Right renal cortex interstitium (tissue), 3 donors: ENCODE data around the gene NELL1. TPM values are rescaled to one million over a fixed set of nuclear protein-coding genes. Genes with fewer than 3 reads are reported as not detected.
"Not testable (repeated sequence)": the region's sequence is repeated elsewhere in the genome, so short reads cannot be mapped to it uniquely, and the experiment has no call there.

Experiments used
- DNase-seq, 3 donors: peaks; one replicate each; pipeline ENCODE4 v3.0.0-alpha.2; 2013; ENCODE audit warnings: low read depth in 3 of 3, low spot score in 2 of 3
- polyA plus RNA-seq, 3 donors: library from polyadenylated mRNA; unstranded; fragments of 120-200 nt; gene quantifications; one replicate each; pipeline ENCODE4 v1.2.1, GENCODE V29; 2013; ENCODE audit not compliant: insufficient read length in 3 of 3

Gene NELL1
- polyA plus RNA-seq, 3 donors = 2.8 to 3.8 (median 3.6) TPM

DNA sequence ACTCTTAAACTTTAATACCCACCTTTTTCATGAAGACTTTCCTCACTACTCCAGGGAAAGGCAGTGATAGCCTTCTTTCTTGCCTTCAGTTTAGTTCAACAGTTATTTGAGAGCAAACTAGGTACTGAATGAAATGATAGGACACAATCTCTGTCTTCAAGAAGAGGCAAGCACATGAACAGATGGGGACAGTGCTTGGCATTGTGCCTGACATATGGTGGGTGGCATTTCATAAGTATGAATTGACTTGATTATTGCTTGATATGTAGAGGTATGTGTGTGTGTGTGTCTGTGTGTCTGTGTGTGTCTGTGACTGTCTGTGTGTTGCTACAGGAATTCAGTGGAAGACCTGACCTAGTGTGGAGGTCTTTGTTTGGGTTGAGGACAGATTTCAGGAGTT is 504.1 kb downstream of the NELL1 start:
- DNase-seq = no peak

DNA sequence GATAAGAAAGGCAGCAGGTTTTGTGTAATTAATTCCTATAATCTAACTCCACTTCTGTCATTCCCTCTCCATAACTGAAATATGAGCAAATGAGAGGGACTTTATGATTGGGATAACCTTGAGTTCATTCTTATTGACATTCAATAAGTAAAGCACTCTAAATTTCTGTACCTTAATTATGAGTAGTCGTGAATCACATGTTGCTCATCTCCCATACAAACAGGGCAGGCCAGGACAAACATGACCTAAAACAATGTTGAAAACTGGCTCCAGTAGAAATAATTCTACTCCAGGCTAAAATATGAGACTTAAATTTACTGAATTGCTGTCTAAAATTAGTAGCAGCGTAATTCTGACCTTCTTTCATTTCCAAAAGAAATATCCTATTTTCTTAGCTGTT is 505.4 kb downstream of the NELL1 start:
- DNase-seq = no peak

DNA sequence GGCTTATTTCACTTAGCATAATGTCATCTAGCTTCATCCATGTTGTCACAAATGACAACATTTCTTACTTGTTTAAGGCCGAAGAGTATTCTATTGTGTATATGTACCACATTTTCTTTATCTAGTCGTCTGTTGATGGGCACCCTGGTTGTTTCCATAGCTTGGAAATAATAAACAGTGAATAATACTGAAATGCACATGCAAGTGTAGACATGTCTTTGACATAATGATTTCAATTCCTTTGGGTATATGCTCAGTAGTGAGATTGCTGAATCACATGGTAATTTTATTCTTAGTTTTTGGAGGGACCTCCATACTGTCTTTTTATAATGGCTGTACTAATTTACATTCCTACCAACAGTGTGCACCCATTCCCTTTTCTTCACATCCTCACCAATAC is 508.0 kb downstream of the NELL1 start:
- no peak for DNase-seq

DNA sequence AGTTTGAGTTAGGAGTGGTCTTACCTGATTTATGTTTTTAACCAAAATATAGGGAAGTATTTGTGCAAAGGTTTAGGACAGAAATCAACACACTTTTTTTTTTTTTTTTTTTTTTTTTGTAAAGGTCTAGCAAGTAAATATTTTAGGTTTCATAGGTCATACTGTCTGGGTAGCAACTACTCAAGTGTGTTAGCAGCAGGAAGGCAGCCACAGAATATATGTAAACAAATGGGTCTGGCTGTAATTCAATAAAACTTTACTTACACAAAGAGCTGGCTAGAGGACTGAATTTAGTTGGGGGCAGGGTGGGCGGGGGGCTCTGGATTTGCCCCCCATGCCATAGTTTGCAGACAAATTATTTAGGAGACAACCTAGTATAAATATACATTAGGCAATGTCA is 510.4 kb downstream of the NELL1 start:
- DNase-seq = no peak

DNA sequence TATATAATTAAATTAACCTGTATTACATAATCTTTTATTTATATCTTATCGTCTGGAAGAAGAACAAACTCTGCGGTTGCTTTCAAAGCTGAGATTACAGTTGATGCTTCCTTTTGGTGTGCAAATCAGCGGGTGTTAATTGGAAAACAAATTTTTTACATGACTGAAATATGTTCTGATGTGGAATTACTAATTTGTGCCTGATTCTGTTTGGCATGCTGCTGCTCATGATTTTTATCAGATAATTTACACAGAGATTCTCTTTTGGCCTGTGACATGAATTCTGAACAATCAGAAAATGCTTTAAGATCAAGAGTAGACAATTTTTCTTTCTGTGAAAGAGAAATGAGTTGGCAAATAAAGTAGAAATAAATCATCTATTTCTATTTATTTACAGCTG is 510.8 kb downstream of the NELL1 start:
- DNase-seq = no peak

DNA sequence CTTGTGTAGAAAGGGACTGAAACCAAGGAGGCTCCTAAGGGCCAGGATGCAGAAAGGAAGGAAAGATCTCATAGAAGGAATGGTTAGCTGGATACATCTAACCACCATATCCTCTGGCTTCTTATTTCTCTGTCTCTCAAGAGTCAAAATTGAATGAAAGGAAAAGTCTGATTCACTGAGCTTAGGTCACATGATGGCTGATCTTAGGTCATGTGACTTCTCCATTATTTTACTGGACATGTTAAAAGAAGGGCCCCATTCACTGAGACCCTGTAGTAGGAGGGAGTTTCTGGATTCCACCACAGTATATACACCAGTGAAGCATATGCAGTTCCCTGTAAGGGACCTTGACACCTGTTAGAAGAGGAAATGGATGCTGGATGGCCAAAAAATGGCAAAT is 516.6 kb downstream of the NELL1 start:
- DNase-seq = no peak

DNA sequence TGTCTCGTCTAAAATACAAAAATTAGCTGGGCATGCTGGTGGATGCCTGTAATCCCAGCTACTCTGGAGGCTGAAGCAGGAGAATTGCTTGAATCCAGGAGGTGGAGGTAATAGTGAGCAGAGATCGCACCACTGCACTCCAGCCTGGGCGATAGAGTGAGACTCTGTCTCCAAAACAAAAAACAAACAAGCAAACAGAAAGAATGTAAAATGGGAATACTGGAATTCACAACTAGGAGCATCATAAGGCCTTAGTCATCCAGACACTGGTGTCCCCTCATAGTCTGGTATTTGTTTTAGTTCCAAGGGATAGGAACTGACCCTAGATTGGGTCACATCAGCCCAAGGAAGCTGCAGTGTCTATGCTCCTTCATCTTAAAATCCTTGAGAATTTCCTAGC is 520.8 kb downstream of the NELL1 start:
- no peak for DNase-seq

DNA sequence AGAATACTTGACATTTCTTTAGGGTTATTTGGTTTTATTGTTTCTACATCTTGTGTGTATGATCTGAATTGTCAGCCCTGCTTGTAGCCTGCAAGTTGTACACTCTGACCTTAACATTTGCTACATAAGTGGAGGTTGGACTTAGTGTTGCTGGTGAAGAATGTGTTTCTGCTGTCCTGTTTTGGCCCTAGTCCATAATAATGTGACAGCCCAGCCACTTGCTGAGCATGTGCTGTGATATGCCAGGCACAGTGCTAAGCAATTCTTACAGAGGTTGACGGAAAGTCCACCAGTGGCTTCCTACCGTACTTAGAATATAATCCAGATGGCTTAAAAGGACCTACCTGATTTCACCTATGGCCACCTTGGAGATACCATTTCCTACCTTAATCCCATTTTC is 526.6 kb downstream of the NELL1 start:
- no peak for DNase-seq

DNA sequence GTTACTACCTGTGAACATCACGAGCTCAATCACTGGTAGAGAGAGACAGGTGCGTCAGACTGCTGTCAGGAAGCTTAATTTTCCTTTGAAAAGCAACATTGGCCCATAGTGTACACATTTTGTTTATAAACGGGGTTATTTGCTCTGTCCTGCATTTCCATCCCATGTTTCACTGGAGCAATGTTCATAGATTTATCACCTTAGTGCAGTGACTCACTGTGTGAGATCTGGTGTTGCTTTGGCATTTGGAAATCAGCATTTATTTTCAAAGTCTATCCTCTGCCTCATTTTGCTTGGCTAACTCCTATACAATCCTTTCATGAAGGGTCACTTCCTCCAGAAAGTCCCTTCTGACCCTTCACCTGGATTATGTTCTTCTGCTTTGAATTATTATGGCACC is 529.1 kb downstream of the NELL1 start:
- DNase-seq = no peak

DNA sequence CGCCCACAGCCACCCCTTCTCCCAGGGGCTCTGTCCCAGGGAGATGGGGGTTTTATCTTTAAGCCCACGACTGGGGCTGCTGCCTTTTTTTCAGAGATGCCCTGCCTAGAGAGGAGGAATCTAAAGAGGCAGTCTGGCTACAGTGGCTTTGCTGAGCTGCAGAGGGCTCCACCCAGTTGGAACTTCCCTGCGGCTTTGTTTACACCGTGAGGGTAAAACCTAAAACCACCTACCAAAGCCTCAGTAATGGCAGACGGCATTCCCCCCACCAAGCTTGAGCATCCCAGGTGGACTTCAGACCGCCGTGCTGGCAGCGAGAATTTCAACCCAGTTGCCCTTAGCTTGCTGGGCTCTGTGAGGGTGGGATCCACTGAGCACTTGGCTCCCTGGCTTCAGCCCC is 535.8 kb downstream of the NELL1 start:
- no peak for DNase-seq

DNA sequence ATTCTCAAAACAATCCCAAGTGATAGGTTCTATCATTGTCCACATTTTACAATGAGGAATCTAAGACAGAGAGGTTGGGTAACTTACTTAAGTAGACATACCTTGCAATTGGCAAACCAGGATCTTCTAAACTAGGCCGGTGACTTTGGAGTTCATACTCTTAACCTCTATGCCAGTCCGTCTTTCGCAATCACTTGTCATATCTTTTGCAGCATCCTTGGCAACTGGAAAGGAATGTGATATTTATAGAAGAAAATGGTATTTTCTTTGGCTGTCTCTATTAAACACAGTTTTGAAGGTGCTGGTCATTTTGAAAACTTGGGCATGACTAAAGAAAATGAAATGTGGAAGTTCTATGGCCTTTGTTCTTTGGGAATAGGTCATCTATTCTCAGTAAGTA is 556.5 kb downstream of the NELL1 start:
- DNase-seq = no peak

DNA sequence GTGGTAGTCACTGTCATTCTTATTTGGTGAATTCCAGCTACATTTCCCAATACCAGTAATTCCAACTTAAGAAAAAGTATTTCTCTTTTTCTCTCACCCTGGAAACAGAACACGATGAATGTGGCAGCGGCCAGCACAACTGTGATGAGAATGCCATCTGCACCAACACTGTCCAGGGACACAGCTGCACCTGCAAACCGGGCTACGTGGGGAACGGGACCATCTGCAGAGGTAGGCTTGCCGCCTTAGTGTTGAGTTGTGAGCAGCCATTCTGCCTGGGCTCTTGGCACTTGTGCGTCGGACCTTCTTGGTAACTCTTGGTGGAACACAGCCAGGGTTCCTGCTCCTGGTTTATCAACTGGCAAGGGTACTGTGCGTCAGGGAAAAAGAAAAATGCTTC is 559.8 kb downstream of the NELL1 start:
- no peak for DNase-seq

DNA sequence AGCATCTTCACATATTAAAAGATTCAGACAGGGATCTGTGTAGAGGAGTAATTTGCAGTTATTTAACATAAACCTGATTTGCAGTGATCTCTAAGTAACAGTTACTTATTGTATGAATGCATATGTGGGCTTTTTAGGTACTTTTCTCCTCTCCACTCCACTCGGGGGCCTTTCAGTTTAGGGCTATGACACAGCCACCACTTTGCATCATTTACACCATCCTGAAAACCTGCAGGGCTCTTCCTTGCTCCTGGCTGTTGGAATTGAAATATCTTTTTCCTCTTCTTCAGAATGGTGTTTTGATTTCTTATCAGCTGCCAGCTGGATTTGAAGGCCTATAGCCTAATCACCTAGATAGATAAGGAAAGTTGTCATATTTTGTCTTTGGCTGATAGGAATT is 580.8 kb downstream of the NELL1 start:
- DNase-seq = no peak

DNA sequence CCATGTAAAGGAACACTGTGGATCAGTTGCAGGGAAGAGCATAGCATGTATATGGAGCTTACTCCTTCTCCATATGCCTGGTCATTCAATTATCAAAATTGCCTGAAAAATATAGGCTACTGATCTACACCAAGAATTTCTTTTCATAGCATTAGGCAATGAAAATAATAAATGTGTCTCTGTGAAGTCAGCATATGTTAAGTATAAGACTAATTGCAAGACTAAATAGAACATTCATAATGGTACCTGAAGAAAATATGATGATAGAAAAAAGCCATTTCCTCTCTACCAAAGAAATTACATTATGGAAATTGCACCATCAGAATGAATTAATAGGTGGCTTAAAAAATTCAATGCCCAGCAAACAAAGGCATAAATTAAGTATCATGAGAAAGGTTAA is 584.7 kb downstream of the NELL1 start:
- no peak for DNase-seq

DNA sequence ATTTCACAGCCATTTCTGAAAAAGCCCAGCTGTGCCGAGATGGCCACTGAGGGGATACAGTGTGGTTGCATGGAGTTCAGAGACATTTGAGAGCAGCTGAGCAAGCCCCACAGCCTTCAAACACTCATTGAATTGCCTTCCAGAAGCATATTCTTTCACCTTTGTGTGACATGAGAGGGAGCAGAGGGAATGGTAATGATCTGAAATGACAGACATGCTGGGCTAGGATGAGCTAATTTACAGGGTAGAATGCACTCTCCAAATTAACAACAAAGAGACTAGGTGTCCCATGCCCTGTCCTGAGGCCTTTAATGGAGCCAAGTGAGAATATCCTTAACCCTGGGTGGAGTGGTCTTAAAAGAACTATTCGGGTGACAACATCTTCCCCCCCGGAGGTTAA is 585.4 kb downstream of the NELL1 start:
- DNase-seq = no peak

DNA sequence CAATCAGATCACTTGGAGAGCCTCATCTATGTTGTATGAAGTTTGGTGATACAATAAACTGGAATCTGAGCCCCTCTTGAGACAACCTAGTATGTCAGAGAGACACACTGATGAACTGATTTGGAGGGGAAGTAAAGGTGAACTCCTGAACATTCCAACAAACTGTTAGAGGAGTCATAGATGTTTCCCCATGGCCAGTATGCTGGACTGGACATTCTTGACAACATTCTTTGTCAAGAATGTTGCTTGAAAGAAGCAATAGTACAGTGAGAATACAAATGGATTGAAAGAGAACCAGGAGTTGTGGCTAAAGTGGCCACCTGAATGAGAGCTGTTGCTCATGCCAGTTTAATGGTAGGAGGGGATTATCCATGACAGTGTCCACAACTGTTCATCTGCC is 588.1 kb downstream of the NELL1 start:
- no peak for DNase-seq

DNA sequence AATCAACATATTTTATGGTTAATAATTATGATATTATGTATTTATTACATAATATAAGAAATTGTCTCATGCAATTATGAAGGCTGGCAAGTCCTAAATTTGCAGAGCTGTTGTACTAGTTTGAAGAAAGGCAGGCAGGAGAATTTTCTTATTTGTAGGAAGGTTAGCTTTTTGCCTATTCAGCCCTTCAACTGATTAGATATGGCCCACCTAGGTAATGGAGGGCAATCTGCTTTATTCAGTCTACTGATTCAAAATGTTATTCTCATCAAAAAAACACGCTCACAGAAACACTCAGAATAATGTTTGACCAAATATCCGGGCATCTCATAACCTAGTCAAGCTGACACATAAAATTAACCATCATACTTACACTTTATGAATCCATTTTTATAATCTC is 589.0 kb downstream of the NELL1 start:
- DNase-seq = no peak

DNA sequence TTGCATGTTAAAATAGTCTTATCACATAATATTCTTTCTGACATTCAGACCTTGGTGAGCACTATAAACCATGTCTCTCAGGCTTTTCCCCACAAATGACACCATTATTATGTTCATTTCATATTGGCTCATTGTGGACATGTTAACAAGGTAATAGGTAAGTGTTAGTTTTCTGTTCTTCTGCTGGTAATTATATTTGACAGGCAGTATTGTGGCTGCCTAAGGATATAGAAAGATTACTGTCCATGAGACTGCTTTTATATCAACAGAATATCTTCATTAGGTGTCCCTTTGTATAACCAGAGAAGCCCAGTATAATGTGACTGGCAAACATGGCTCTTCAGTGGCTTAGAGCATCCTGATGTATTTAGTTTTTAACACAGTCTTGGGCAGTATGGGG is 590.7 kb downstream of the NELL1 start:
- no peak for DNase-seq

DNA sequence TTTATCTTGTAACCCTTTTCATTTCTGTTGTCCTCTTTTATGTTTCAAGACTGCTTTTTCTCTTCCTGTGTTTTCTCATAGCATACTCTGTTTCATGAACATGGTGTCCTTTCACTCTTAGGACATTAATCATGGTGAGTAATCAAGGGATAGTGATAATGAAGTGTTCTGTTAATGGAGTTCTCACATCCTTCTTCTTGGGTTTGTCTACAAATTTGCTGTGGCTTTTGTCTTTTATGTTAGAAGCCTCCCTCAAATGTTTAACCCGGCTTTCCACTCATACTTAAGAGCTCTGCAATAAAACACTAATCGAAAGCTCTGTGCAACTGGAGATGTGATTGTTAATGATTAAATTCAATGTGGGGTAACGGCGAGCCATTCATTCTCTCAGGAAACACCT is 593.6 kb downstream of the NELL1 start:
- DNase-seq = no peak

DNA sequence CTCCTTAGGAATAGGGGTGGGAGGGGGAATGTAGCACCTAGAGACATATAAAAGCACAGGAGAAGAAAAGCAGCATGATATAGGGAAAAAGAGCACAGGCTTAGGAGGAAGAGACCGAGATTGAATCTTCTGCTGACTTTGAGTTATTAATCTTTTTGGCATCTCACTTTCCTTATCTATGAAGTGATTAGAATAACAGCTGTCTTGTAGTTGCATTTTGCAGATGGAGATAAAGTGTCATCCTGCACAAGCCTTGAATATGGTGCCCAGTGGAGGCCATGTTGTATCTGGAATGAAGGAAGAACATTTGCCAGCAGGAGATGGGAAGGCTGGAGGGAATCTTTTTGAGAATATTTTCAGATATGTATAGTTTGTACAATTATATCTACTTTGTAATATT is 594.7 kb downstream of the NELL1 start:
- DNase-seq = no peak

DNA sequence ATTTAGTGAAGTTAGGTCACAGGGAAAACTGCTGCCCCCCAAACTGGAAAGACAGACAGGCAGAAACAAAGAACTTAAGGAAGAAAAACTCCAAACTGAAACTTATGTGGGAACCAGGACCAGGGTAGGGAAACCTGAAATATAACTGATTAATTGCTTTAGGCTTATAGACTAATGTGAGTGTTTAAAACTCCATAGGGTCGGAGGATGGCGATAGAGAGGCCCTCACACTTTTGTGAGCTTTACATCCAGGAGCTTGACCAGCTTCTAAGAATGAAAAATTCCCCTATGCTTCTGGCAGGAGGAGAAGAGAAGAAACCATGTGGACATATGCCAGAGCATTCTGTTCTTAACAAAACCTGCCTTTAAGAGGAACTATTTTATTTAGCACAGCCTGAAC is 598.6 kb downstream of the NELL1 start:
- no peak for DNase-seq

DNA sequence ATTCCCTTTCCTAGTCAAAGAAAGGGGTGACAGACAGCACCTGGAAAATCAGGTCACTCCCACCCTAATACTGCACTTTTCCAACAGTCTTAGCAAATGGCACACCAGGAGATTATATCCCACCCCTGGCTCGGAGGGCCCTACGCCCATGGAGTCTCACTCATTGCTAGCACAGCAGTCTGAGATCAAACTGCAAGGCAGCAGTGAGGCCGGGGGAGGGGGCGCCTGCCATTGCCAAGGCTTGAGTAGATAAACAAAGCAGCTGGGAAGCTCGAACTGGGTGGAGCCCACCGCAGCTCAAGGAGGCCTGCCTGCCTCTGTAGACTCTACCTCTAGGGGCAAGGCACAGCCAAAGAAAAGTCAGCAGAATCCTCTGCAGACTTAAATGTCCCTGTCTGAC is 602.8 kb downstream of the NELL1 start:
- DNase-seq = not testable (repeated sequence)

DNA sequence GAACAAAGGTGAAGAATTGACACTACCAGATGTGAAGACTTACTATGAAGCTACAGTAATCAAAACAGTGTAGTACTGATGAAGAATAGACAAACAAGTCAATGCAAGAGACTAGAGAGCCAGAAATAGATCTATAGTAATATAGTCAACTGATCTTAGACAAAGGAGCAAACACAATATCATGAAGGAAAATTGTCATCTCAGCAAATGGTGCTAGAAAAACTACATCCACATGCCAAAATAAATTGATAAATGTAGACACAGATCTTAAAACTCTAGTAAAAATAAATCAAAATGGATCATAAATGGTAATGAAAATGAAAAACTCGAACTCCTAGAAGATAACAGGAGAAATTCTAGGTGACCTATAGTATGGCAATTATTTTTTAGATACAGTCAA is 609.5 kb downstream of the NELL1 start:
- DNase-seq = no peak

DNA sequence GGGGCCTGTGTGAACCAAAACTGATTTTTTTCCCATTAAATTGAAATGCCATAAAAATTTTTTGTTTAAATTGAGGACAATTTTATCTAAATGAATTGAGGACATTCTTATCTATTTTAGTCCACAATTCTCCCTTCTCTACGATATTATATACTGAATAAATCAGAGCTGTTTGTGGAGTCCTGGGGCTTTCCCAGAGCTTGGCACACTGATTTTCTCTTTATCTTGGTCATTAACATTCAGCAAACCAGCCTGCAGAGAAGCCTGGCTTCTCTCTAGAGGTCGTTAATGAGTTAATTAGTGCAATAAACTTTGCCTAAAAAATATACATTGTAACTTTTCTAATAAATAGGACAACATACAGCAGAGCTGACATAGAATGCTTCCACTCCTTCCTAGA is 615.7 kb downstream of the NELL1 start:
- no peak for DNase-seq
